ENCODE data around the gene DCDC2B. TPM values are rescaled to one million over a fixed set of nuclear protein-coding genes. Genes with fewer than 3 reads are reported as not detected.

Gene DCDC2B
- total and polyA plus RNA-seq, 9 of the 15 experiments (the other 6 are each of a cell fraction or from before 2014, with no cell fraction given) = not detected

DNA sequence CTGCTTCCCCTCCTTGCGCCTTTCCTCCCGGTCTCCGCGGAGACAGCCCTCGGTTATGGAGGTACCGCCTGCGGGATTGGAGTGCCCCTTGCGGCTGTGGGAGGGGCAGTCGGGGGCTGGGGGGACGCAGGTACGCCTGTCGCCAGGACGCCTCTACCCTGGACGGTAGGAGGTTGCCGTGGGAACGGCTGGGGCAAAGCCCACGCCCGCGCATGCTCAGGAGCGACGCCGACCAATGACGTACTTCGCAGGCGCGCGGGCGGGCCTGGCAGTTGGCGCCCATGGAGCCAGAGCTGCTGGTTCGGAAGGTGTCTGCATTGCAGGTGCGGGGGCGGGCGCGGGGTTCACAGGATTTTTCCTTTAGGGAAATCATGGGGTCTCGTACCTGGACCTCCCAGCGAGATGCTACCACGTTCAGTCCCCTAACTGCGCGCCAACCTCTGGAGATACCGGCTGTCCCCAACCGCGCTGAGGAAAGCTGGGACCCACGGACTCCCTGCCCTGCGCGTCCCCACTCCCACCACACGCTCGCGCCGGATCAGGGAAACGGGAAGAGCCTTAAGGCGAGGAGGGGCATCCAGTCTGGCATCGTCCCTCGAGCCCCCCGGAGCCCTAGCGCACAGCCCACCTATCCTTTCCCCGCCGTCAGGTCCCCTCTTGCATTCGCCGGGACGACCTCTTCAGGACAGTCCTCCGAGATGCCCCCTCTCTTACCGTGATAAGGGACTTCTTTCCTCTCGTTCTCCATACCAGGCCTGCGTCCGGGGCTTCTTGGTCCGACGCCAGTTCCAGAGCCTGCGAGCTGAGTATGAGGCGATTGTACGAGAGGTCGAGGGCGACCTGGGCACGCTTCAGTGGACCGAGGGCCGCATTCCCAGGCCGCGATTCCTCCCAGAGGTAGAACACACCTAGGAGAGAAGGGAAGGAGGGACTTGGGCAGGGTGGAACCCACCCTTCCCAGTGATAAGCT is 3.2 kb upstream of the DCDC2B start, which contains the start of gene IQCC (continued):
- TF ChIP-seq MEF2A (IDR thresholded peaks at IDR 0.05; ENCODE audit: control insufficient read depth, low read depth, low read length) = no peak
- no peak for TF ChIP-seq NFIX (CRISPR knock-in tag; IDR thresholded peaks at IDR 0.05; ENCODE audit: low read depth)
- no peak for TF ChIP-seq ZNF57 (CRISPR knock-in tag; IDR thresholded peaks at IDR 0.05)
- TF ChIP-seq HMG20B (CRISPR knock-in tag; IDR thresholded peaks at IDR 0.05) = no peak
- TF ChIP-seq TCF3 (CRISPR knock-in tag; IDR thresholded peaks at IDR 0.05) = peak; percentile 19; the same call in 1 of the 2 replicates
- no peak for TF ChIP-seq ZNF764 (CRISPR knock-in tag; IDR thresholded peaks at IDR 0.05; ENCODE audit: low read depth)
- no peak for TF ChIP-seq ZNF644 (tag; IDR thresholded peaks at IDR 0.05; ENCODE audit: low read depth)
- TF ChIP-seq, protein P1, sequence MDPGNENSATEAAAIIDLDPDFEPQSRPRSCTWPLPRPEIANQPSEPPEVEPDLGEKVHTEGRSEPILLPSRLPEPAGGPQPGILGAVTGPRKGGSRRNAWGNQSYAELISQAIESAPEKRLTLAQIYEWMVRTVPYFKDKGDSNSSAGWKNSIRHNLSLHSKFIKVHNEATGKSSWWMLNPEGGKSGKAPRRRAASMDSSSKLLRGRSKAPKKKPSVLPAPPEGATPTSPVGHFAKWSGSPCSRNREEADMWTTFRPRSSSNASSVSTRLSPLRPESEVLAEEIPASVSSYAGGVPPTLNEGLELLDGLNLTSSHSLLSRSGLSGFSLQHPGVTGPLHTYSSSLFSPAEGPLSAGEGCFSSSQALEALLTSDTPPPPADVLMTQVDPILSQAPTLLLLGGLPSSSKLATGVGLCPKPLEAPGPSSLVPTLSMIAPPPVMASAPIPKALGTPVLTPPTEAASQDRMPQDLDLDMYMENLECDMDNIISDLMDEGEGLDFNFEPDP (CRISPR knock-in tag; IDR thresholded peaks at IDR 0.05) = no peak
- no peak for TF ChIP-seq CAMTA2 (CRISPR knock-in tag; conservative IDR thresholded peaks at IDR 0.05)
- TF ChIP-seq DIDO1 (tag; IDR thresholded peaks at IDR 0.05; ENCODE audit: low read depth) = peak; percentile 79; the same call in 1 of the 2 replicates
- no peak for TF ChIP-seq TARDBP (IDR thresholded peaks at IDR 0.05)
- TF ChIP-seq, protein P2, sequence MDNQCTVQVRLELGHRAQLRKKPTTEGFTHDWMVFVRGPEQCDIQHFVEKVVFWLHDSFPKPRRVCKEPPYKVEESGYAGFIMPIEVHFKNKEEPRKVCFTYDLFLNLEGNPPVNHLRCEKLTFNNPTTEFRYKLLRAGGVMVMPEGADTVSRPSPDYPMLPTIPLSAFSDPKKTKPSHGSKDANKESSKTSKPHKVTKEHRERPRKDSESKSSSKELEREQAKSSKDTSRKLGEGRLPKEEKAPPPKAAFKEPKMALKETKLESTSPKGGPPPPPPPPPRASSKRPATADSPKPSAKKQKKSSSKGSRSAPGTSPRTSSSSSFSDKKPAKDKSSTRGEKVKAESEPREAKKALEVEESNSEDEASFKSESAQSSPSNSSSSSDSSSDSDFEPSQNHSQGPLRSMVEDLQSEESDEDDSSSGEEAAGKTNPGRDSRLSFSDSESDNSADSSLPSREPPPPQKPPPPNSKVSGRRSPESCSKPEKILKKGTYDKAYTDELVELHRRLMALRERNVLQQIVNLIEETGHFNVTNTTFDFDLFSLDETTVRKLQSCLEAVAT (IDR thresholded peaks at IDR 0.05) = peak in 1 of 2 experiments; percentile 51; a peak in 2 of 4 replicates
- TF ChIP-seq, protein P3, sequence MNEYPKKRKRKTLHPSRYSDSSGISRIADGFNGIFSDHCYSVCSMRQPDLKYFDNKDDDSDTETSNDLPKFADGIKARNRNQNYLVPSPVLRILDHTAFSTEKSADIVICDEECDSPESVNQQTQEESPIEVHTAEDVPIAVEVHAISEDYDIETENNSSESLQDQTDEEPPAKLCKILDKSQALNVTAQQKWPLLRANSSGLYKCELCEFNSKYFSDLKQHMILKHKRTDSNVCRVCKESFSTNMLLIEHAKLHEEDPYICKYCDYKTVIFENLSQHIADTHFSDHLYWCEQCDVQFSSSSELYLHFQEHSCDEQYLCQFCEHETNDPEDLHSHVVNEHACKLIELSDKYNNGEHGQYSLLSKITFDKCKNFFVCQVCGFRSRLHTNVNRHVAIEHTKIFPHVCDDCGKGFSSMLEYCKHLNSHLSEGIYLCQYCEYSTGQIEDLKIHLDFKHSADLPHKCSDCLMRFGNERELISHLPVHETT (CRISPR knock-in tag; conservative IDR thresholded peaks at IDR 0.05 in 1 of 2, IDR thresholded peaks at IDR 0.05 in 1 of 2) = 0 out of 4 replicates have a peak, but pooled peaks of 1 of the 2 experiments have one; percentile 21
- TF ChIP-seq NCOA1 (IDR thresholded peaks at IDR 0.05; ENCODE audit: low read depth) = 0 out of 2 replicates have a peak, but pooled peaks have one; percentile 17
- no peak for TF ChIP-seq CHD4 (IDR thresholded peaks at IDR 0.05; ENCODE audit: insufficient read depth, insufficient replicate concordance, low read depth, low read length, poor library complexity, severe bottlenecking)
- TF ChIP-seq SNRNP70 (optimal IDR thresholded peaks at IDR 0.05; ENCODE audit: low read depth, low read length) = no peak
- TF ChIP-seq, protein P4, sequence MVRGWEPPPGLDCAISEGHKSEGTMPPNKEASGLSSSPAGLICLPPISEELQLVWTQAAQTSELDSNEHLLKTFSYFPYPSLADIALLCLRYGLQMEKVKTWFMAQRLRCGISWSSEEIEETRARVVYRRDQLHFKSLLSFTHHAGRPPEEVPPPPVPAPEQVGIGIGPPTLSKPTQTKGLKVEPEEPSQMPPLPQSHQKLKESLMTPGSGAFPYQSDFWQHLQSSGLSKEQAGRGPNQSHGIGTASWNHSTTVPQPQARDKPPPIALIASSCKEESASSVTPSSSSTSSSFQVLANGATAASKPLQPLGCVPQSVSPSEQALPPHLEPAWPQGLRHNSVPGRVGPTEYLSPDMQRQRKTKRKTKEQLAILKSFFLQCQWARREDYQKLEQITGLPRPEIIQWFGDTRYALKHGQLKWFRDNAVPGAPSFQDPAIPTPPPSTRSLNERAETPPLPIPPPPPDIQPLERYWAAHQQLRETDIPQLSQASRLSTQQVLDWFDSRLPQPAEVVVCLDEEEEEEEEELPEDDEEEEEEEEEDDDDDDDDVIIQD (CRISPR knock-in tag; IDR thresholded peaks at IDR 0.05) = no peak

All from K562 (cell line).